GM19099 (cell line): ENCODE data around the gene ITPRID2.
A peak's percentile ranks its signal among the peaks of the same experiment; 100 is the strongest.

Experiments
- POLR2A ChIP-seq: IDR thresholded peaks from 3 replicates; pipeline ENCODE4 v1.6.1; 2011; ENCODE audit warnings: low read depth; ENCODE audit not compliant: insufficient read length; ENCODE audit errors: extremely low read depth

ITPRID2 gene

DNA sequence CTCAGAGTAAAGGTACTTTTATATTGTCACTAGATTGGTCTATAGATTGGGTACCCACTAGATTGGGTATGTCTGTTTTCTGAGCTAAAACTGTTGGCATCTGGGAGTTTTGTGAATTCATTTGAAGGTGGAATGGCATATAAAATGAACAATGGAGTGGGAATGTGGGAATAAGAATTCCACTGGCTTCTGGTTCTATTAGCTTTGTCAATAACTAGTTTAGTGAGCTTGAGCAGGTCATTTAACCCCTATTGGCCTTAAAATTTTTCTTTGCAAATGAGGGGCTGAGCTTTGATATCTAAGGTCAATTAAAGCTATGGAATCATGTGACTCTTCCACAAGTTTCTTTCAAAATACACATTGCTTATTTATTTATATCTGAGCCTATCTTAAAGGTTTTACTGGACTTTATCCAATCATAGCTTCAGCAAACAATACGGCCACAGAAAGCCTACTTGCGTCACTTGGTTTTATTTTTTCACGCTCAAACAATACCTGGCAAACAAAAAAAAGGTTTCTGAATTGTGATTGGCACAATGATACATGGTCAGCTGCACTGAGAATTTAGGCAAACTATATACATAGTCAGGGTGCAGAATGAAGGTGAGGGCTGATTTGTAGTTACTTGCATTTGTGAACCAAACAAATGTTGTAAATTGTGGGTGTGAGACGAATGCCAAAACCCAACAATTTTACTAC lies 28.8 kb upstream of the ITPRID2 start:
- no peak for TF ChIP-seq POLR2A

GRCh38 chr2:181872178-181872577 lies 19.4 kb upstream of the ITPRID2 start:
- TF ChIP-seq POLR2A, result no peak

GRCh38 chr2:181876614-181877063 lies 14.9 kb upstream of the ITPRID2 start:
- no peak for TF ChIP-seq POLR2A

DNA sequence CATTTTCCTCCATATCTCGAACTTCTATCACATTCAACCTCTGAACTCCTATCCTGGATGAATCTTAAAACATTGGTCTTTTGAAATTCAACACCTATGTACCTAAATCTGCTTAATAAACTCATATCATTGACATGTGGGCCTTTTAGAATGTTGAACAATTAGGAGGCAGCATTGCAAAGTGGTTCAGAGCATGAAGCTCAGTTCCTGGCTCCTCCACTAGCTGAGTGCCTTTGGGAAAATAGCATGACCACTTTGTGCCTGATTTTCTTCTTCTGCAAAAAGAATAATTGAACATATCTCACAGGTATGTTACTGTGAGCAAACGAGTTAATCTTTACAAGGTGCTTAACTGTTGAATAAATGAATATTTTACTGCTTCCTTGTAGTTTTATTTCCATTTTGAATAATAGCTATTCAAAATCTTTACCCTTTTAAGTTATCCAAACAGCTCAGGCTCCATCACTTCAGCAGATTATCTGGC lies 14.3 kb upstream of the ITPRID2 start:
- TF ChIP-seq POLR2A, result no peak

DNA sequence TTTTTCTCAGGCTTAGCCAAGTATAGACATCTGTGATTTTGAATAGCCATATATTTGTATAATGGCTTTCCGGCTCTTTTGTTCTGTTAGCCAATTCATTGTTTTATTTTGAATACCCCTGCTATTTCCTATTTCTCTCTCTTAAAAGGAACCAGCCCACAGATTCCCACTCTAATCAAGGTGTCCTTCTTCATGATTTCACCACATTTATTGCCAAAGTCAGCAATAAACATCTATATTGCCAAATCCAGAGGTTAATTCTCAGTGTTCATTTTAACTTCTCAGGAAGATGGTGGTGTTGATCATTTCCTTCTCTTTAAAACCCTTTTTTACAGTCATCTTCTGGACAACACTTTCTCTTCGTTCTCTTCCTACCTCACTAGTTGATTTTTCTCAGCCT lies 13.1 kb upstream of the ITPRID2 start:
- no peak for TF ChIP-seq POLR2A

DNA sequence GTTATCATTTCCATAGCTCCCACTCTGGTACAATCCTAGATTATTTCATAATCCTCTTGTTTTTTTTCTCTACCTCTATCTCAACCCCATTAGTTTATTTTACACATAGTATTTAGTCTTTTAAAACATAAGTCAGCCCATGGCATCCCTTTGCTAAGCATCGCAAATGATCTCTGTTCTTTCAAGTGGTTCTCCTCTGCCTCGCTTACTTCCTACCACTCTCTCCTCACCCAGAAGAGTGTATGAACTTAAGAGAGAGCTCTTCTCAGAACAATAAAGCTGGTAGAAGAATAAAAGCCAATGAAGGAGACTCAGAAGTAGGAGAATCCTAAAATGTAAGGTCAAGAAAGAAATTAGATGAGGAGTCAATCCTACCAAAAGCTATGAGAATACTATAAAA lies 12.2 kb upstream of the ITPRID2 start:
- TF ChIP-seq POLR2A, result no peak

DNA sequence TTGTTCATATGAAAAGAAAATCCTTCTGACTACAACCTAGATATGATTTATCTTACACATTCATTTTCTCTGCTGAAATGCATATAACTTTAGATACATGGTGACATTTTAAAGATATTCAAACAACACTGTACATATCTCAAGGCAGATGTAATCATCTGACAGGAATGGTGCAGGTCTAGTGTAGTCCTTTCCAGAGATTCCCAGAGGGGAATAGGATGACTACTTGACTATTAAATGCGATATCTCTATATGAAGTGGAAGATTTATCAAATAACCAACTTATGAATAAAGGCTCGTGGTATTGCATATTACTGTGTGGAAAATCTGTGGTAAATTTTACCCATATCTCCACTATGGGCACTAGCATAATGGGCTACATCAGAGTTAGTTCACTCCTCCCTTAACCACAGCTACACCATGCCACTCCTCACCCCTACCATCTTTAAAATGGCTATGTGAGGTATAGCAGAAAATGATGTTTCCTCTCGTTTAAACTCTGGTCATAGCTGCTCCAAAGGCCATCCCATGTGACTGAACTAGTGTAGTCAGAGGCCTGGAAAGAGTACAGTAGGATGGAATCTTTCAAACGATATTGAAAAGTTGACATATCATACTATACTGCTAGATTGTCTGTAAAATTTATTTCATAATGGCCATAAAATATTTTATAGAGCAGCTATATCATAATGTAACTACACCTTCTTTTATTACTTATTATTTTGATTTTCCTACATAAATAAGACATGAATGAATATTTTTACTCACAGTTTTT lies 9.1 kb upstream of the ITPRID2 start:
- TF ChIP-seq POLR2A, result no peak

GRCh38 chr2:181884601-181885000 lies 6.9 kb upstream of the ITPRID2 start:
- no peak for TF ChIP-seq POLR2A

- no peak for TF ChIP-seq POLR2A
These were observed 6.4 kb upstream of the ITPRID2 start for GRCh38 chr2:181885096-181885495.

DNA sequence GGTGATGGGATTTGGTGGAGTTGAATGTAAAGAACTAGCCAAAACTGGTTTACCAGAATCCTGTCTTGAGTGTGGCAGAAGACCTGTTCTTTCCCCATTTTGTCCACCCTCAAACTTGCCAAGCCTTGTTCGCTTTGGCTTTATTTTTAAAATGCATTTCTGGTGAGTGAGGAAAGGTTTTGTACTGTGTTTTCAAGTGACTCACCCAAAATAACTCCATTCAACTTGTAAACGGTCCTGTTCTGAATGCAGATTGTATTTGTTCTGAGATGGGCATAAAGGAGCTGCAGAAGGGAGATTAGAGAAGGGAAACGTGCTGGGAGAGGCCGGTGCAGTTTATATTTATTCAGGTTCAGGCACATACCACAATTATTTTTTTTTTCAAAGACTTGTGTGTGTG lies 5.3 kb upstream of the ITPRID2 start:
- no peak for TF ChIP-seq POLR2A

- no peak for TF ChIP-seq POLR2A
These were observed 4.5 kb upstream of the ITPRID2 start for GRCh38 chr2:181887045-181887444.

DNA sequence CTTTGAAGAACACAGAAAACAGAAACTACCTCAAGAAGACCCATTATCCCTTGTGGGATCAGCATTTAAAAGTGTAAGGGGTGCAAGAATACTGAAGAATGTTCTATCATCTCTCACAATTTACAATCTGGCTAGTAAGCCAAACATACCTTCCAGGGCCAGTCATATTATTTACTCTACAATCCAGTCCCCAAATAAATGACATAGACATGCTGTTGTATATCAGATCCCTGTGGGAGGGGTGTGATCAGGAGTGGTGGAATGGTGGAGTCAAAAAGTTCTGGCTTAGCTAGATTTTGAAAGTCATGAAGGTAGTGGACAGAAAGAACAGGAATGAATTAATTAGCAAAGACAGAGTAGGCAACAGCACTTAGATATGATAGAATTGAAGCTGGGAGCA lies 1.8 kb upstream of the ITPRID2 start:
- TF ChIP-seq POLR2A, result no peak

- TF ChIP-seq POLR2A, result no peak
These were observed 1.3 kb upstream of the ITPRID2 start for GRCh38 chr2:181890271-181890670.

DNA sequence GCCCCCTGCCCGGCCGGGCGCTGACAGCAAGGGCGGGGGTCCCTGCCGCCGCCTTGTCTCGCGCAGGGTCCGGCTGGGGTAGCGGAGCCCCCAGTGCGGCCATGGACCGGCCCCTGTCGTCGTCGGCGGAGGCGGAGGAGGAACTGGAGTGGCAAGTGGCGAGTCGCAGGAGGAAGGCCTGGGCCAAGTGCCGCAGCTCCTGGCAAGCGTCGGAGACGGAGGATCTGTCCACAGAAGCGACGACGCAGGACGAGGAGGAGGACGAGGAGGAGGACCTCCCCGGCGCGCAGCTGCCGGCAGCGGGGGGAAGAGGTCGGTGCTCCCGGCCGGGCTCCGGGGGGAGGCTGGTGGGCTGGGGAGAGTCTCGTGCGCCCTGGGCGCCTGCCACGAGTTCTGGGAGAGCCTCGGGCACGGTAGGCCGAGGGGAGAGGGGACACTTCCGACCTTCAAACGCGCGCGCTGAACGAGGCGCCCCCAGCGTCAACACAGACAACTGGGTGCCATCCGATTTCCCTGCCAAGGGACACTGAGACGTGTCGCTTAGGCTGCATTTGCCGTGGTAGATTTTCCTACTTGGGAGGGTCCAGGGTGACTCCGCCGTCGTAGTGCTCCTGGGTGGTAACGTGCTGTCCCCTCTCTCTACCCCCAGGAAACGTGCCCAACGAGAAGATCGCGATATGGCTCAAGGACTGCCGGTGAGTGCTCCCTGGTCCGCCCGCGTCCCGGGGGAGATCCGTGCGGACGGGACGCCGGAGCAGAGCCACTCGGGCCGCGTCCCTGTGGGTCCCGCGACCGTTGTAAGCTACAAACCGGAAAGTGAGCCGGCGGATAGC lies 652 bp downstream of the ITPRID2 start:
- peak; percentile 46 for TF ChIP-seq POLR2A

- no peak for TF ChIP-seq POLR2A
These were observed 1.4 kb downstream of the ITPRID2 start for GRCh38 chr2:181892799-181893435.

- TF ChIP-seq POLR2A, result no peak
These were observed 2.9 kb downstream of the ITPRID2 start for GRCh38 chr2:181894381-181894780.

- no peak for TF ChIP-seq POLR2A
These were observed 4.3 kb downstream of the ITPRID2 start for GRCh38 chr2:181895818-181896217.
